NOMO-1 treated with dmso at 0.1 percent for 144 hours (cell line): ENCODE results near the gene PPP3CA.
A peak's percentile ranks its signal among the peaks of the same experiment; 100 is the strongest.

ENCODE experiments used
- DNase-seq: peaks from one replicate; lab custom pipeline; 2025; ENCODE audit not compliant: unreplicated experiment; lab: John Stamatoyannopoulos, UW

The PPP3CA gene

GRCh38 chr4:101347267-101347556, at the start of gene PPP3CA:
Gene PPP3CA (minus strand): TSS chr4:101347526.
- no peak for DNase-seq

- DNase-seq: no peak
These were observed 45.9 kb upstream of the PPP3CA start for GRCh38 chr4:101393256-101393655.

GRCh38 chr4:101370663-101371210, 23.4 kb upstream of the PPP3CA start:
- DNase-seq: no peak

GRCh38 chr4:101367201-101367600, 19.9 kb upstream of the PPP3CA start:
- DNase-seq: no peak

GRCh38 chr4:101366331-101366730, 19.0 kb upstream of the PPP3CA start:
- no peak for DNase-seq

GRCh38 chr4:101357751-101358150, 10.4 kb upstream of the PPP3CA start:
- DNase-seq: no peak

- DNase-seq: no peak
These were observed 9.6 kb upstream of the PPP3CA start for GRCh38 chr4:101356928-101357327.

GRCh38 chr4:101355767-101356702, 8.7 kb upstream of the PPP3CA start:
- DNase-seq: no peak

- DNase-seq: no peak
These were observed 7.9 kb upstream of the PPP3CA start for GRCh38 chr4:101355246-101355645.

GRCh38 chr4:101349801-101350064, 2.4 kb upstream of the PPP3CA start:
- DNase-seq: no peak

- no peak for DNase-seq
These were observed 1.9 kb upstream of the PPP3CA start for GRCh38 chr4:101348995-101349800.

- no peak for DNase-seq
These were observed 1.1 kb upstream of the PPP3CA start for GRCh38 chr4:101348367-101348827.

- DNase-seq: peak; percentile 88
These were observed 436 bp upstream of the PPP3CA start for GRCh38 chr4:101347557-101348366.

GRCh38 chr4:101346351-101347266, 717 bp downstream of the PPP3CA start:
- peak; percentile 55 for DNase-seq

- peak; percentile 70 for DNase-seq
These were observed 1.6 kb downstream of the PPP3CA start for GRCh38 chr4:101345596-101346350.

- no peak for DNase-seq
These were observed 2.1 kb downstream of the PPP3CA start for GRCh38 chr4:101345271-101345595.

GRCh38 chr4:101339332-101339731, 8.0 kb downstream of the PPP3CA start:
- no peak for DNase-seq

GRCh38 chr4:101337688-101338087, 9.6 kb downstream of the PPP3CA start:
- DNase-seq: no peak

GRCh38 chr4:101334963-101335572, 12.3 kb downstream of the PPP3CA start:
- no peak for DNase-seq
